IgD-negative memory B cell (primary cell): ENCODE data around the gene FOXB2. TPM values are rescaled to one million over a fixed set of nuclear protein-coding genes. Genes with fewer than 3 reads are reported as not detected.

Source experiments
- H3K27ac Mint-ChIP-seq, 3 donors: one replicate each; pipeline ENCODE4 v1.8.0; 2020 to 2022; ENCODE audit warnings: mild to moderate bottlenecking in 3 of 3, mixed read lengths in 3 of 3, moderate library complexity in 1 of 3
- H3K27me3 Mint-ChIP-seq: one replicate; pipeline ENCODE4 v1.8.0; 2021; ENCODE audit warnings: mixed read lengths
- H3K36me3 Mint-ChIP-seq: one replicate; pipeline ENCODE4 v1.8.0; 2020; ENCODE audit warnings: mild to moderate bottlenecking, mixed read lengths
- H3K4me1 Mint-ChIP-seq, 3 donors: one replicate each; pipeline ENCODE4 v1.8.0; 2020 to 2022; ENCODE audit warnings: mixed read lengths in 3 of 3, mild to moderate bottlenecking in 1 of 3
- H3K4me3 Mint-ChIP-seq, 4 donors: one replicate each; pipeline ENCODE4 v1.8.0; 2020 to 2022; ENCODE audit warnings: mild to moderate bottlenecking in 4 of 4, mixed read lengths in 4 of 4, moderate library complexity in 3 of 4
- H3K9me3 Mint-ChIP-seq, 3 donors: one replicate each; pipeline ENCODE4 v1.8.0; 2020 to 2021; ENCODE audit warnings: mixed read lengths in 3 of 3, mild to moderate bottlenecking in 1 of 3
- polyA plus RNA-seq: library from polyadenylated mRNA; unstranded; fragments of 300-500 nt; fragmentation: Illumina TruSeq; gene quantifications from one replicate; pipeline ENCODE4 v1.2.3, GENCODE V29; 2021

FOXB2 gene
- polyA plus RNA-seq, 1 donor from 2014 or later, result not detected

DNA sequence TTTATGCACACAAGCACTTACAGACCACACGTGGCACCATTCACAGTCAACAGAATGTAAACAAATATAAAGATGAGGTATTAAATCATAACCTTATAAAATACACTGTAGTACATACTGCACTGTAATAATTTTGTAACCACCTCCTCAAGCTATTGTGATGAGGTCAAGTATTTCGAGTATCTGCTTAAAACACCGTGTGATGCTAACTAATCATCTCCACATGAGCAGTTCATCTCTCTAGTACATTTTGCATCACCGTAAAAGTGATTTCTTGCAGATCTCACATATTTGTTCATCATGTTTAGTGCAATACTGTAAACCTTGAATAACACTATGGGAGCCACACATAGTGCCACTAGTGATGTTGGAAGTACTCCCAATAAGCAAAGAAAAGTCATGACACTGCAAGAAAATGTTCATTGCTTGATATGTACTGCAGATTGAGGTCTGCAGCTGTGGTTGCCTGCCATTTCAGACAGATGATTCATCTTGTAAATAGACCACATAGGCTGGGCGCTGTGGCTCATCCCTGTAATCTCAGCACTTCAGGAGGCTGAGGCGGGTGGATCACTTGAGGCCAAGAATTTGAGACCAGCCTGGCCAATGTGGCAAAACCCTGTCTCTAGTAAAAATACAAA, 44.3 kb downstream of the FOXB2 start:
- Mint-ChIP-seq H3K36me3 (peaks cover 2% of the 10 kb centered on the region), H3K27me3 (no peaks in the 10 kb centered on the region), H3K4me1 (peaks cover 0 to 3% (median 0%) of the 10 kb centered on the region in 3 donors), H3K4me3 (no peak overlapping the region), H3K9me3 (peaks cover 0 to 15% (median 4%) of the 10 kb centered on the region in 3 donors), H3K27ac (no peak overlapping the region)

GRCh38 chr9:77066388-77066787, 46.9 kb downstream of the FOXB2 start:
- Mint-ChIP-seq H3K36me3 (no peaks in the 10 kb centered on the region), H3K4me1 (no peaks in the 10 kb centered on the region), H3K4me3 (no peak overlapping the region), H3K27ac (no peak overlapping the region), H3K27me3 (peaks cover 3% of the 10 kb centered on the region), H3K9me3 (peaks cover 0 to 12% (median 2%) of the 10 kb centered on the region in 3 donors)

Other genes with a start within 250 kb of the FOXB2 start
- not detected for gene PRUNE2, start 113.5 kb upstream of the FOXB2 start, polyA plus RNA-seq
- 3.9 TPM for gene VPS13A, start 157.9 kb downstream of the FOXB2 start, polyA plus RNA-seq